Astrocyte (in vitro differentiated cells and primary cell): Measurements from ENCODE around the gene UROC1.

ENCODE experiments used
- CTCF ChIP-seq: IDR thresholded peaks from 2 replicates; pipeline ENCODE4 v1.5.1; 2011; ENCODE audit warnings: low read depth, mild to moderate bottlenecking, inconsistent platforms, low read length, moderate library complexity; ENCODE audit not compliant: insufficient read depth
- EZH2 ChIP-seq: IDR thresholded peaks from 2 replicates; pipeline ENCODE4 v1.6.1; 2012; ENCODE audit warnings: mild to moderate bottlenecking, low read length, inconsistent platforms; ENCODE audit not compliant: insufficient read depth

GRCh38 chr3:126508564-126508964, 9.0 kb downstream of the UROC1 start:
- TF ChIP-seq CTCF: no peak
- no peak for TF ChIP-seq EZH2
